Neural progenitor cell (in vitro differentiated cells): Measurements from ENCODE around the gene CTSC. TPM values are rescaled to one million over a fixed set of nuclear protein-coding genes. Genes with fewer than 3 reads are reported as not detected.
"Not testable (repeated sequence)": the region's sequence is repeated elsewhere in the genome, so short reads cannot be mapped to it uniquely, and the experiment has no call there.

Experiments used
- DNase-seq: peaks from one replicate; pipeline ENCODE4 v3.0.0-alpha.2; 2016; ENCODE audit warnings: low spot score
- H2AFZ ChIP-seq: fragments of 200-600 bp; sonication (generic); replicated peaks from 2 replicates; pipeline ENCODE4 v1.6.1; 2016; ENCODE audit warnings: antibody characterized with exemption
- H3F3A ChIP-seq: fragments of 200-600 bp; sonication (generic); 2 replicates; pipeline ENCODE4 v1.6.1; 2016; ENCODE audit warnings: antibody characterized with exemption, low read depth
- H3K27ac ChIP-seq: fragments of 200-600 bp; sonication (generic); 2 replicates; pipeline ENCODE4 v1.5.1; 2016; ENCODE audit warnings: mild to moderate bottlenecking
- H3K27me3 ChIP-seq: fragments of 200-600 bp; sonication (generic); 2 replicates; pipeline ENCODE4 v1.6.1; 2016; ENCODE audit warnings: mild to moderate bottlenecking, moderate library complexity
- H3K36me3 ChIP-seq: fragments of 200-600 bp; sonication (generic); 2 replicates; pipeline ENCODE4 v1.5.1; 2016
- H3K4me1 ChIP-seq: fragments of 200-600 bp; sonication (generic); 2 replicates; pipeline ENCODE4 v1.6.1; 2016; ENCODE audit warnings: mixed run types
- H3K4me2 ChIP-seq: fragments of 200-600 bp; sonication (generic); 2 replicates; pipeline ENCODE4 v1.6.1; 2016
- H3K4me3 ChIP-seq: fragments of 200-600 bp; sonication (generic); 2 replicates; pipeline ENCODE4 v1.5.1; 2016
- H3K79me2 ChIP-seq: fragments of 200-600 bp; sonication (generic); 2 replicates; pipeline ENCODE4 v1.6.1; 2016; ENCODE audit warnings: low read depth
- H3K9ac ChIP-seq: fragments of 200-600 bp; sonication (generic); 2 replicates; pipeline ENCODE4 v1.6.1; 2016
- H3K9me3 ChIP-seq: fragments of 200-600 bp; sonication (generic); 2 replicates; pipeline ENCODE4 v1.5.1; 2016; ENCODE audit warnings: low read depth
- H4K20me1 ChIP-seq: fragments of 200-600 bp; sonication (generic); 2 replicates; pipeline ENCODE4 v1.6.1; 2016; ENCODE audit warnings: low read depth
- H3K27ac Mint-ChIP-seq: 3 replicates; pipeline ENCODE4 v1.8.0; 2021; ENCODE audit warnings: mixed read lengths
- H3K27me3 Mint-ChIP-seq: 2 replicates; pipeline ENCODE4 v1.8.0; 2022; ENCODE audit warnings: low read depth, mild to moderate bottlenecking, inconsistent platforms, moderate library complexity, mixed read lengths; ENCODE audit not compliant: insufficient read depth
- H3K36me3 Mint-ChIP-seq: 3 replicates; pipeline ENCODE4 v1.8.0; 2021; ENCODE audit warnings: mixed read lengths
- H3K4me1 Mint-ChIP-seq: 3 replicates; pipeline ENCODE4 v1.8.0; 2021; ENCODE audit warnings: mixed read lengths
- H3K4me3 Mint-ChIP-seq: 3 replicates; pipeline ENCODE4 v1.8.0; 2021; ENCODE audit warnings: mild to moderate bottlenecking, moderate library complexity, mixed read lengths
- H3K9me3 Mint-ChIP-seq: 3 replicates; pipeline ENCODE4 v1.8.0; 2020; ENCODE audit warnings: mixed read lengths
- EZH2 ChIP-seq: fragments of 200-600 bp; sonication (generic); IDR thresholded peaks from 2 replicates; pipeline ENCODE4 v1.6.1; 2017; ENCODE audit warnings: antibody characterized with exemption, mild to moderate bottlenecking, moderate library complexity
- EZH2phosphoT487 ChIP-seq: fragments of 200-600 bp; sonication (generic); IDR thresholded peaks from 2 replicates; pipeline ENCODE4 v1.6.1; 2017; ENCODE audit warnings: antibody characterized with exemption
- total RNA-seq: library from RNA; depleted of rRNA; stranded (reverse); fragments of >200 nt; gene quantifications from 2 replicates; pipeline ENCODE4 v1.2.3, GENCODE V29; 2015; ENCODE audit warnings: low replicate concordance
- TF ChIP-seq, protein P1 (sequence below): fragments of 200-600 bp; sonication (generic); IDR thresholded peaks from 2 replicates; pipeline ENCODE4 v1.5.1; 2017; ENCODE audit warnings: antibody characterized with exemption, mild to moderate bottlenecking

Gene CTSC
- total RNA-seq, 1 donor from 2014 or later, result 96.4 TPM

DNA sequence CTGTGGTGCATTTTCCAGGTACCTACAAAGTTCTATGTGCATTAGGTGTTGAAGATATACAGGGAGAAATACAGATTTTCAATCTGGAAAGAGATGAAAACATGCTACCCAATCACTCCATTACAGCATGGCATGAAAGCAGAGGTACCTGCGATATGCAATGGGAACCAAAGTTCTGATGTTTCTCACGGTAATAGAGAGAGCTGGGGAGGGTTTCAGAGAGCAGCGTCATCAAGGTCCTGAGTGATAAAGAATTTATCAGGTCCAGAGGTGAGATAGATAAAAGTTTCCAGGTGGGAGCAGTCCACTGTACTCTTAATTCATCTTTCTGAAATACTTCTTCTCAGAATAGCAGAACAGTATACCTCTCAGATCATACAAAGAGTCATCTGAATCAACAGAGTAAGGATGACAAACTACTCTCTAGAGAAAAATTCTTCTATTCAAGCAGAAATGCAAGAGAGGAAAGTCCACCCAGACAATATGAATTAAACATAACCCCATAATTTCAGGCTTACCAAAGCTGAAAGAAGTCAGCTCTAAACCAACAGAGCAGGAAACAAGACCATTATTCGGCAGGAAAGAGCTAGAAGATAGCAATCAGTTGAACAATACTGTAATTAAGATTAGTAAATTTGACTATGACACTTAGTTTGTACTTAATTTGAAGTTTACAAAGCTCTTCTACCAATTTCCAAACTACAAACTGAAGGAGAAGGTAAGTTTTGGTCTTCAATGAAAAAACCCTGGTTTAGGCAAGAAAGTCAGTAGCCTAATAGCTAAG lies 12.8 kb downstream of the CTSC start:
- Histone ChIP-seq H3K4me3 (no peak overlapping the region), H3K79me2 (peaks cover 97% of the 10 kb centered on the region), H3K27me3 (no peaks in the 10 kb centered on the region), H3K9me3 (no peaks in the 10 kb centered on the region), H4K20me1 (no peaks in the 10 kb centered on the region), H3K27ac (no peak overlapping the region), H3K4me1 (no peaks in the 10 kb centered on the region), H2AFZ (no peak overlapping the region), H3F3A (no peaks in the 10 kb centered on the region), H3K36me3 (no peaks in the 10 kb centered on the region), H3K9ac (no peak overlapping the region), H3K4me2 (no peak overlapping the region)
- Mint-ChIP-seq H3K27me3 (peaks cover 2% of the 10 kb centered on the region), H3K27ac (no peak overlapping the region), H3K9me3 (peaks cover 5% of the 10 kb centered on the region), H3K4me1 (peaks cover 3% of the 10 kb centered on the region), H3K36me3 (peaks cover 57% of the 10 kb centered on the region), H3K4me3 (no peak overlapping the region)
- no peak for DNase-seq
- no peak for TF ChIP-seq EZH2
- TF ChIP-seq EZH2phosphoT487, result no peak
- TF ChIP-seq, protein P1, sequence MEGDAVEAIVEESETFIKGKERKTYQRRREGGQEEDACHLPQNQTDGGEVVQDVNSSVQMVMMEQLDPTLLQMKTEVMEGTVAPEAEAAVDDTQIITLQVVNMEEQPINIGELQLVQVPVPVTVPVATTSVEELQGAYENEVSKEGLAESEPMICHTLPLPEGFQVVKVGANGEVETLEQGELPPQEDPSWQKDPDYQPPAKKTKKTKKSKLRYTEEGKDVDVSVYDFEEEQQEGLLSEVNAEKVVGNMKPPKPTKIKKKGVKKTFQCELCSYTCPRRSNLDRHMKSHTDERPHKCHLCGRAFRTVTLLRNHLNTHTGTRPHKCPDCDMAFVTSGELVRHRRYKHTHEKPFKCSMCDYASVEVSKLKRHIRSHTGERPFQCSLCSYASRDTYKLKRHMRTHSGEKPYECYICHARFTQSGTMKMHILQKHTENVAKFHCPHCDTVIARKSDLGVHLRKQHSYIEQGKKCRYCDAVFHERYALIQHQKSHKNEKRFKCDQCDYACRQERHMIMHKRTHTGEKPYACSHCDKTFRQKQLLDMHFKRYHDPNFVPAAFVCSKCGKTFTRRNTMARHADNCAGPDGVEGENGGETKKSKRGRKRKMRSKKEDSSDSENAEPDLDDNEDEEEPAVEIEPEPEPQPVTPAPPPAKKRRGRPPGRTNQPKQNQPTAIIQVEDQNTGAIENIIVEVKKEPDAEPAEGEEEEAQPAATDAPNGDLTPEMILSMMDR, result no peak

GRCh38 chr11:88322881-88323280 lies 14.7 kb downstream of the CTSC start:
- peaks cover 99% of the 10 kb centered on the region for H3K79me2 ChIP-seq
- not testable (repeated sequence) for H3K27ac ChIP-seq, H3K27me3 Mint-ChIP-seq, H3K4me1 ChIP-seq, H3K4me2 ChIP-seq, H3K36me3 ChIP-seq, H3K9me3 ChIP-seq, DNase-seq, H3F3A ChIP-seq, H3K4me3 Mint-ChIP-seq, H3K27me3 ChIP-seq, H3K27ac Mint-ChIP-seq, H4K20me1 ChIP-seq, H3K4me3 ChIP-seq, H2AFZ ChIP-seq, H3K9ac ChIP-seq, H3K9me3 Mint-ChIP-seq, H3K4me1 Mint-ChIP-seq
- H3K36me3 Mint-ChIP-seq, result peaks cover 50% of the 10 kb centered on the region

GRCh38 chr11:88321412-88321811 lies 16.1 kb downstream of the CTSC start:
- H2AFZ ChIP-seq, H3K4me2 ChIP-seq, H3K27me3 Mint-ChIP-seq, H3K27me3 ChIP-seq, H4K20me1 ChIP-seq, H3F3A ChIP-seq, H3K4me3 ChIP-seq, H3K9ac ChIP-seq, H3K27ac Mint-ChIP-seq, H3K4me1 ChIP-seq, H3K36me3 ChIP-seq, H3K27ac ChIP-seq, H3K4me1 Mint-ChIP-seq, H3K9me3 Mint-ChIP-seq, H3K9me3 ChIP-seq, H3K4me3 Mint-ChIP-seq, DNase-seq: not testable (repeated sequence)
- H3K79me2 ChIP-seq, result peaks cover 99% of the 10 kb centered on the region
- peaks cover 50% of the 10 kb centered on the region for H3K36me3 Mint-ChIP-seq

- Histone ChIP-seq H3K27me3 (no peaks in the 10 kb centered on the region), H3K79me2 (peaks cover 96% of the 10 kb centered on the region), H3K36me3 (no peaks in the 10 kb centered on the region), H3K9ac (no peak overlapping the region), H4K20me1 (no peaks in the 10 kb centered on the region), H3K4me3 (no peak overlapping the region), H3F3A (no peaks in the 10 kb centered on the region), H3K4me1 (no peaks in the 10 kb centered on the region), H3K9me3 (no peaks in the 10 kb centered on the region), H3K4me2 (no peak overlapping the region), H2AFZ (no peak overlapping the region), H3K27ac (no peak overlapping the region)
- DNase-seq, result no peak
- no peak overlapping the region for H3K4me3 Mint-ChIP-seq
- H3K36me3 Mint-ChIP-seq, result peaks cover 43% of the 10 kb centered on the region
- H3K27ac Mint-ChIP-seq, result no peak overlapping the region
- H3K4me1 Mint-ChIP-seq, result peaks cover 3% of the 10 kb centered on the region
- H3K27me3 Mint-ChIP-seq, result peaks cover 2% of the 10 kb centered on the region
- H3K9me3 Mint-ChIP-seq, result peaks cover 5% of the 10 kb centered on the region
- TF ChIP-seq, protein P1, result no peak
- TF ChIP-seq EZH2phosphoT487 (no peak), EZH2 (no peak)
These were observed 17.4 kb downstream of the CTSC start for GRCh38 chr11:88320149-88320559.
